22Rv1 (cell line): ENCODE measurements around the gene WIZ.
A peak's percentile ranks its signal among the peaks of the same experiment; 100 is the strongest.

Experiments
- H3K27ac ChIP-seq: fragments of 450-650 bp; 2 replicates; pipeline ENCODE4 v1.5.1; 2017
- ZFX ChIP-seq: fragments of 450-650 bp; IDR thresholded peaks from 2 replicates; pipeline ENCODE4 v1.6.1; 2017; ENCODE audit warnings: antibody characterized with exemption, borderline replicate concordance
- TF ChIP-seq, protein P1 (sequence below): fragments of 450-650 bp; IDR thresholded peaks from 2 replicates; pipeline ENCODE4 v1.5.1; 2017; ENCODE audit warnings: mild to moderate bottlenecking

WIZ gene

GRCh38 chr19:15381429-15381828 is 68.3 kb downstream of the WIZ start:
- peak overlapping the region; percentile 92 for H3K27ac ChIP-seq
- TF ChIP-seq ZFX, result no peak
- TF ChIP-seq, protein P1, sequence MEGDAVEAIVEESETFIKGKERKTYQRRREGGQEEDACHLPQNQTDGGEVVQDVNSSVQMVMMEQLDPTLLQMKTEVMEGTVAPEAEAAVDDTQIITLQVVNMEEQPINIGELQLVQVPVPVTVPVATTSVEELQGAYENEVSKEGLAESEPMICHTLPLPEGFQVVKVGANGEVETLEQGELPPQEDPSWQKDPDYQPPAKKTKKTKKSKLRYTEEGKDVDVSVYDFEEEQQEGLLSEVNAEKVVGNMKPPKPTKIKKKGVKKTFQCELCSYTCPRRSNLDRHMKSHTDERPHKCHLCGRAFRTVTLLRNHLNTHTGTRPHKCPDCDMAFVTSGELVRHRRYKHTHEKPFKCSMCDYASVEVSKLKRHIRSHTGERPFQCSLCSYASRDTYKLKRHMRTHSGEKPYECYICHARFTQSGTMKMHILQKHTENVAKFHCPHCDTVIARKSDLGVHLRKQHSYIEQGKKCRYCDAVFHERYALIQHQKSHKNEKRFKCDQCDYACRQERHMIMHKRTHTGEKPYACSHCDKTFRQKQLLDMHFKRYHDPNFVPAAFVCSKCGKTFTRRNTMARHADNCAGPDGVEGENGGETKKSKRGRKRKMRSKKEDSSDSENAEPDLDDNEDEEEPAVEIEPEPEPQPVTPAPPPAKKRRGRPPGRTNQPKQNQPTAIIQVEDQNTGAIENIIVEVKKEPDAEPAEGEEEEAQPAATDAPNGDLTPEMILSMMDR, result no peak

DNA sequence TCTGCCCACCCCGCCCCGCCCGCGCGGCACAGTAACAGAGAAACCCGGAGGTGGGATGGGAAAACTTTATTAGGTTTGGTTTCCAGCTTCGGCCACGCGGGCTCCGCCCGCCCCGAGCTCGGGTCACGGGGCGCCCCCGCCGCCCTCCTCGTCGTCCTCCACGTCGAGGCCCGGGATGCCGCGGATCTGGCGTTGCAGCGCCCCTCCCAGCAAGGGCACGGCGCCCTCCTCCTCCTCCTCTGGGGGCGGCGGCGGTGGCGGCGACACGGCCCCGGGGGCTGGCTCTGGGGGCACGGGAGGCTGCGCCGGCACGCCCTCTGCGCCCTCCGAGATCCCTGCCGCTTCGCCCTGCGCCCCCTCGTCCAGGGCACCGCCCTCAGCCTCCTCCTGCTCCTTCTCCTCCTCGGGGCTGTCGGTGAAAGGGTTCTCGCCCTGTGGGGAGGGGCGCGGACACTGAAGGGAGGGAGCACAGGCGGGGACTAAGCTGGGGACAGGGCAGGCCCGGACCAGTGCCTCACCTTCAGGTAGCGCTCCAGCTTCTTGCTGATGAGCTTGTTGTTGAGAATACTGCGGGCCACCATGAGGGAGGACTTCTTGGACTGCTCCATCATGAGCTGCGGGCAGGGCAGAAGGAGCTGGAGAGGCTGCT is 69.6 kb downstream of the WIZ start:
- peak overlapping the region; percentile 92 for H3K27ac ChIP-seq
- no peak for TF ChIP-seq ZFX
- TF ChIP-seq, protein P1, result no peak

DNA sequence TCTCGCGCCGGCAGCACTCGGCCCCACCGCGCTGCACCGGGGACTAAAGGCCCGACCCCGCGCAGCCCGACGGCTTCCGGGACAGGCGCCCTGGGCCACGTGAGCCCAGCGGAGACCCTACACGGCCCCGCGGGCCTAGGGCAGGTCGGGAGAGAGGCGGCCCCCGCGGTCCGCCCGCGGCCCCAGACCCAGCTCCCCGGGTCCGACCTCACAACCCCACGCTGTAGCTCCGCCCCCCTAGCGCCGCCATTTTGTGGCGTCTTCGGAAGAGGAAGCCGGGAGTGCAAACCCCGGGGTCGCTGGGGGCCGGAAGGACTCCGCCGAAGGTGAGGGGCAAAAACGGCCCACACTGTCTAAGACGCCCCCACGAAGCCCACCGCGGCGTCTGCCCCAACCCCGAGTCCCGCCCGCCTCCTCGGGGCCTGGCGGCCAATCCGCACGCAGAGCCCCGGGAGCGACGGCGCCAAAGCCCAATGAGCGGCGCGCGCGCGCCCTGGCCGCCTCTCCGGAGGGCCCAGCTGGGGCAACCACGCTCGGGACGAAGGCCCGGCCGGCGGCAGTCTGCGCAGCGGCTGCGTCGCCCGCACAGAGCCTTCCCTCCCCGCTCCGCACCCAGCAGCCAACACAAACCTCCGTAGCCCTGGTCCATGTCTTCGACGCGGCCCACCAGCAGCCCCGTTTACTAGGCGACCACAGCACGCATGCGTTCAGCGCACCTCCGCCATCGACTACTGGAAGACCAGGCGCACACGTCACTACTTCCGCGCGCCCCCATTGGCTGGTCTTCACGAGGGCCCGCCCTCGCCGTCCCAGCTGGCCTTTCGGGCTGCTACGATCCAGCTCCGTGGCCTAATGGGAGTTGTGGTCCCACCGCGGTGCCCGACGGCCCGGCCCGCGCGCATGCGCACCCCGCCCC is 70.4 kb downstream of the WIZ start, which contains the start of gene AKAP8:
Gene AKAP8 (minus strand): TSS at position 705 of the 916 bp plus-strand sequence. CDS start 56 bp downstream, at position 649.
- H3K27ac ChIP-seq, result peak within 1 kb of the TSS; percentile 92
- TF ChIP-seq, protein P1, result no peak
- TF ChIP-seq ZFX, result no peak

DNA sequence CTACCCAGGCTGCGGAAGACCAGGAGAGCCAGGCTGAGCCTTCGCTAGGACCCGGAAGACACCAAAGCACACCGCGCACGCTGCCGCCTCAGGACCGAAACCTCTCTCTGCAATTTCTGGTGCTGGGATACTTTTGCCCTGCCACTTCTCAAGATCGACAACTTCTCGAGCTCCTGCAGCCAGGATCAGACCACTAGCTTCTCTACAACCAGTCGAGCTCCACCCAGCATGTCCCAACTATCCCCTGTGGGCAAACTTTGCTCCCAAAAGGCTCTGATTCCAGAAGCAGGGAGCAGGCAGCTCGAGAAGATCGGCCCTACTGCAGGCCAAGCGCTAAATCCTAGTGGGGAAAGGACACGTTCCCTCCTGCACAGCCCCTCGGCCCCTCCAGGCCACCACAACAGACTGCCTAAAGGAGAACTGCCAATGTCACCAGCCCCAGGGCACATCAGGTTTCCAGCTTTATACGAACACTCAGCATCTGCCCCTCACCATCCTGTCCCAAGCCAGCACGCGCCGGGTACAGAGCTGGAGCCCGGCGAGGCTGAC is 71.1 kb downstream of the WIZ start:
- H3K27ac ChIP-seq, result peak overlapping the region; percentile 92

GRCh38 chr19:15374796-15375440 is 74.8 kb downstream of the WIZ start:
- H3K27ac ChIP-seq, result no peak overlapping the region

More for the DNA sequence above, 71.1 kb downstream of the WIZ start:
- TF ChIP-seq, protein P1, result no peak
- TF ChIP-seq ZFX, result no peak

DNA sequence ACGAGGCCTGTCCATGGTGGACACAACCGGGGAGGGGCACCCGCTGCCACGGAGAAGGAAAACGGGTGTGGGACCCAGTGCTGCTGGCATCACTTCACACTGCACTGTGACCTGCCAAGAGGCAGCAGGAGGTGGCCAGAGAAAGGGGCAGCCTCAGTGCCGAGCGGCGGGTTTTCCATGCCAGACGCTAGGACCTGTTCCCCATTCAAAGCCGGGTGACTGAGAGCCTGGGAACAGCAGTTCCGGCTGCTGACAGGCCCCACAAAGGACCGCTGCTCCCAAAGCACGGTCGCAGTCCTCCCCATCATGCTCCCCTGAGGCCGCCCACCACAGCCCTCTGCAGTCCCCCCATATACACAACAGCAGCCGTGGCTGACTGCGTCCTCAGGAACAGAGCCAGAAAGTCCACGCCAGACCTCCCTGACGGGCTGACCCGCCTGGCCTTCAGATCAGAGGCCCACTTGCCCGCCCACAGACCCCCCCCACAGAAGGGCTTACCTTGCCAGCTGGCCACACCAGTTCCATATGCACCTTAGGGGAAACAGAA is 75.6 kb downstream of the WIZ start:
- H3K27ac ChIP-seq, result no peak overlapping the region
- no peak for TF ChIP-seq ZFX
- TF ChIP-seq, protein P1, result no peak

More at GRCh38 chr19:15374796-15375440, 74.8 kb downstream of the WIZ start:
- TF ChIP-seq, protein P1, result no peak
- no peak for TF ChIP-seq ZFX
